Stimulated activated CD4-positive, alpha-beta T cell treated with anti-CD3 and anti-CD28 coated beads, TNF-alpha, amount 100 ng/mL, for 1 hour (primary cell): ENCODE data around the gene DEGS2.
"Not testable (repeated sequence)": the region's sequence is repeated elsewhere in the genome, so short reads cannot be mapped to it uniquely, and the experiment has no call there.

ENCODE experiments used
- DNase-seq, 3 donors: peaks; one replicate each; pipeline ENCODE4 v3.0.0-alpha.2; 2020; ENCODE audit warnings: low read depth in 3 of 3, low spot score in 1 of 3

The DEGS2 gene

GRCh38 chr14:100159094-100159864 is at the start of gene DEGS2:
DEGS2 (minus strand) TSS chr14:100159645; CDS start chr14:100159587, 58 bp downstream.
- peak in 2 of 3 donors; percentile 22 to 53 for DNase-seq

DNA sequence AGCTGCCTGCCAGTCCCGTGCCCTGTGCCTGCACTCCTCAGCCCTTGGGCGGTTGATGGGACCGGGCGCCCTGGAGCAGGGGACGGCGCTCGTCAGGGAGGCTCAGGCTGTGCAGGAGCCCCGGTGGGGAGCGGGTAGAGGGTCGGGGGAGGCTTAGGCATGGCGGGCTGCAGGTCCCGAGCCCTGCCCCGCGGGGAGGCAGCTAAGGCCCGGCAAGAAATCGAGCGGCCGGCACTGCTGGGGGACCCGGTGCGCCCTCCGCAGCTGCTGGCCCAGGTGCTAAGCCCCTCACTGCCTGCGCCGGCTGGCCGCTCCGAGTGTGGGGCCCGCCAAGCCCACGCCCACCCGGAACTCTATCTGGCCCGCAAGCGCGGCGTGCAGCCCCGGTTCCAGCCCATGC is 48.7 kb upstream of the DEGS2 start:
- not testable (repeated sequence) for DNase-seq

DNA sequence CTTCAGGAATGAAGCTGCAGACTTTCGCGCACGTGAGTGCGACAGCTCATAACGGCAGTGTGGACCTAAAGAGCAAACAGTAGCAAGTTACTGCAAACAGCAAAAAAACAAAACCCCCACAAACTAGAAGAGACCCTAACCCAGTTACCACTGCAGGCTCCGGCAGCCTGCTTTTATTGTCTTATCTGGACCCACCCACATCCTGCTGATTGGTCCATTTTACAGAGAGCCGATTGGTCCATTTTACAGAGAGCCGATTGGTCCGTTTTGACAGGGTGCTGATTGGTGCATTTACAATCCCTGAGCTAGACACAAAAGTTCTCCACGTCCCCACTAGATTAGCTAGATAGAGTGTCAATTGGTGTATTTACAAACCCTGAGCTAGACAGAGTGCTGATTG is 48.1 kb upstream of the DEGS2 start:
- DNase-seq, result not testable (repeated sequence)

DNA sequence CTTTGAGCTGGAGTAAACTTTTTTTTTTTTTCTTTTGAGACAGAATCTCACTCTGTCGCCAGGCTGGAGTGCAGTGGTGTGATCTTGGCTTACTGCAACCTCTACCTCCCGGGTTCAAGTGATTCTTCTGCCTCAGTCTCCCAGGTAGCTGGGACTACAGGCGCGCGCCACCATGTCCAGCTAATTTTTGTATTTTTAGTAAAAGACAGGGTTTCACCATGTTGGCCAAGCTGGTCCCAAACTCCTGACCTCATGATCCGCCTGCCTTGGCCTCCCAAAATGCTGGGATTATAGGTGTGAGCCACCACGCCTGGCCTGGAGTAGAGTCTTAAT is 45.4 kb upstream of the DEGS2 start:
- DNase-seq, result not testable (repeated sequence)

DNA sequence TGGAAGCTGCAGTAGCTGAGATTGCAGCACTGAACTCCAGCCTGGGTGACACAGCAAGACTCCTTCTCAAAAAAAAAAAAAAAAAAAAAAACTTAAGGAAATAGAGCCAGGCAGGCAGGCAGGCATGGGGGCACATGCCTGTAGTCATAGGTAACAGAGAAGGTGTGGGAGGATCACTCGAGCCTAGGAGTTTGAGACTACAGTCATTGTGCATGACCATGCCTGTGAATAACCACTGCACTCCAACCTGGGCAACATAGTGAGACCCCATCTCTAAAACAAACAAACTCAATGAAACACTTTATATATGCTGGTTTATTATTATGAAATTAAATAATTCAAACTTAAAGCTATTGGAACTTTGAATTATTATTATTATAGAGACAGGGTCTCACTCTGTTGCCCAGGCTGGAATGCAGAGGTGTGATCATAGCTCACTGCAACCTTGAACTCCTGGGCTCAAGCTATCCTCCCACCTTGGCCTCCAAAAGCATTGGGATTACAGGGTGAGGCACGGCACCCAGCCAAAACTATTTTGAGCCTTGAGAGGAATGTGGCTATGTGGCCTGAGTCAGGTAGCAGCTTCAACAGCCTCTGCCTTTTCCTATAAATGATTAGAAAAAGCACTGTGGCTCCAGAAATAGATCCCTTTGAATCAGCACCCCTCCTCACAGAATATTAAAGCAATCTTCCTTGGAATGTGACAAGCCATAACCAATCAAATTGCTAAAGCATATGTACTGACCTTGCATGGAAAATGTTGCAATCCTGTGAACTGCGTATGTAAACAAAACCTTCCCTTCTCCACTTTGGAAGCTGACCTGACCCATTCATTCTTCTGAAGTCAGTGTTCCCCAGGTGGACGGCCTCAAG is 44.8 kb upstream of the DEGS2 start:
- DNase-seq, result no peak

- no peak for DNase-seq
Measured at GRCh38 chr14:100203146-100203545, 43.7 kb upstream of the DEGS2 start.

DNA sequence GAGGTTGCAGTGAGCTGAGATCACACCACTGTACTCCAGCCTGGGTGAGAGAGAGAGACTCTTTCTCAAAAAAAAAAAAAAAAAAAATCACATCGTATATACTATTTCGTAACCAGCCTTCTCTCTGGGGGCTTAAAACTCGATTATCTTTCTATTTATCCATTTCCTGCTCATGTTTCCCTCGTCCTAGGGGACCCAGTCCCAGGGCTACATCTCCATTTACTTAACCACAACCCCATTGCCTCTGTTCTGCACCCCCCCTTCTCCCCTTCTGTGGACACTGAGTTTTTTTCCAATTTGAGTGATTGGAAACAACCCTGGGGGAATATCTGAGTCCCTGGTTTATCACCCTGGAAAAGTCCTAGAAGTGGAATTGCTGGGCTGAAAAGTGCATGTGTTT is 43.3 kb upstream of the DEGS2 start:
- no peak for DNase-seq

GRCh38 chr14:100201701-100202100 is 42.3 kb upstream of the DEGS2 start:
- DNase-seq, result no peak

GRCh38 chr14:100200311-100200710 is 40.9 kb upstream of the DEGS2 start:
- DNase-seq, result no peak

DNA sequence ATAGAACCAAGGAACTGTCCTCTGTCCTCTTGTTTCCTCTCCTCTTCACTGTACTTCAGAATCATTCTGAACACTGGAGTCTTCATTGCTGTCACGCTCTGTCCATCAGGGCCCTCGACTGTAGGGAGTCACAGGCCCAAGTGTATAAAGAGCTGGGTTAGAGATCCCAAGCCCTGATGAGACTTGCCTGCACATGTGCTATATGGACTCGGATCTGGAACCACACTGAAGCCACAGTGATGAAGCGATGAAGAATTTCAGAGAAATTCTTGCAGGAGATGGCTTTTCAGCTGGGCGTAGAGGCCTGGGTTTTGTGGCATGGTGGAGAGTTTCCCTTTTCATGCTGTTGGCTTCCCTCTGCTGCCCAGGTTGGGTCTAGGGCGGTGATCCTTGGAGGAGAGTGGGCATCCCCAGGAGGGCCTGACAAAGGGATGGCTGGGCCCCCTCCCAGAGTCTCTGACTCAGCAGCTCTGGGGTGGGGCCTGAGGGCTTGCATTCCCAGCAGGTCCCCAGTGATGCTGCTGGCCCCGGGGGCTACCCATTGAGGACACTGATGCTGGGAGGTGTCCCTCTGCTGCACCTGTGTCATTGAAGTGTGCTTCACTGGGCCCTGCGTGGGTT is 39.9 kb upstream of the DEGS2 start:
- DNase-seq, result no peak

GRCh38 chr14:100193417-100194357 is 34.2 kb upstream of the DEGS2 start:
- DNase-seq, result no peak

GRCh38 chr14:100192672-100193416 is 33.4 kb upstream of the DEGS2 start:
- peak; percentile 97 to 100 (median 99) for DNase-seq

GRCh38 chr14:100192250-100192671 is 32.8 kb upstream of the DEGS2 start:
- no peak for DNase-seq

- DNase-seq, result no peak
Measured at GRCh38 chr14:100191584-100192249, 32.3 kb upstream of the DEGS2 start.

DNA sequence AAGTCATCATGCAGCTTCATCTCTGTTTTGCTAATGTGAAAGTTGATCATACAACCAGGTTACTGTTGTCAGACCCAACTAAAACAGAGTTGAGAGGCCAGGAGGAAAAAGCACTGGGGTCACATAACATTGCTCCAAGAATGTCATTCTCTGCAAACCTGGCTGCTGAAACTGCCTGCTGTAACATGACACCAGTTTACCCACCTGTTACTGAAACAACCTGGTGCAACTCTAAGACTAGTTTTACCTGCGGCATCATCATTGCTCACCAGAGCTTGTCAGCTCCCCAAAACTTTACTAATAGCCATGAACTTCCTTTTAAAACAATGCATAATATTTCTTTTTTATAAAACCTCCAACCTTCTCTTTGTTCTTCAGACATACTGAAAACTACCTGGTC is 30.7 kb upstream of the DEGS2 start:
- DNase-seq, result no peak

- DNase-seq, result no peak
Measured at GRCh38 chr14:100188392-100189030, 29.1 kb upstream of the DEGS2 start.

DNA sequence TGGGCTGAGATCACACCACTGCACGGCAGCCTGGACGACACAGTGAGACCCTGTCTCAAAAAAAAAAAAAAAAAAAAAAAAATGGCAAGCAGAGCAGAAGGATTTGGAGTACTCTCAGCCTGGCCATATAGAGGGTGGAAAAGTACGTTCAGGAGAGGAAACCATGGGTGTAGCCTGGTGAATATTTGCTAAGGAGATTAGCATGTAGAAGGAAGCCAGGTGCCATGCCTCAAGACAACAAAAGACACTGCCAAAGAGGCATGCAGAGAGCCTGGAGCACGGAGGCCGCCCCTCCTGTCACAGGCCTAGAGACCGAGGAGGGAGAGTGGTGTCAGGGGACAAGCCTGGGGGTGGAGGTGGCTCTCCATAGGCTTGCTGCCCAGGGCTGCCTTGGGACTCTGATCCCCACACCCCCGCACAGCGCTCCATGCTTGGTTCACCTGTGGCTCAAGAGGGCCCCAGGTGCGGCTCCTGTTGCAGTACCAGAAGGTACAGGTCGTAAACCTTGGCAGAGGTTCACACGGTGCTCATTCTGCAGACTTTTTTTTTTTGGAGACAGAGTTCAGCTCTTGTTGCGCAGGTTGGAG is 27.9 kb upstream of the DEGS2 start:
- no peak for DNase-seq

DNA sequence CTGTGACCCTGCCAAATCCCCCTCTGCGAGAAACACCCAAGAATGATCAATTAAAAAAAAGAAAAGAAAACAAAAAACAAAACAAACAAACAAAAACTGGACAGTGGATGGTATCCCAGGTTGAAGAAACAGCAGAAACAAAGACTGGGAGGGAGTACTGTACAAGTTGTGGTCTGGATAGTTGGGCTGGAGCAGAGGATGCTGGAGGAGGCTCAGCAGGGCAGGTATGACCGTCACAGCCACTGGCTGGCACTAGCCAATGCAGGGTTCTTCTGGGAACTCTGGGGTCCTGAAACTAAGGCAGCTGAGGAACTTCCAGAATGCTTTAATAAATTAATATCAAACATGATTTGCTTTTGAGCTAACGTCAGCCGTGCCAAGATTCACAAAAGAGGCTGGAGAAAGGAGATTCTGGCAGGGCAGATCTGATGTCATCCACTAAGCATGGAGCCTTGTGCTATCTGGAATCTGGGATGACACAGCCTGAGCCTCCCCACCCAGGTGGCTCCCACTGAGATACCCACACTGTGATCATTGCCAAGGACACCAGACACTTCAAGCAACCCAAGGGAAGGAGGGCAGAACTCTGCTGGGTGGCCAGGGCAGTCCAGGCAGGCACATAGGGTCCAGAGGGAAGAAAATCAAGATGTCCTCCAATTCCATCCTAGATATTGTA is 22.6 kb upstream of the DEGS2 start:
- not testable (repeated sequence) for DNase-seq
